CD14-positive monocyte (primary cell): Measurements from ENCODE around the gene SCGB1C1. TPM values are rescaled to one million over a fixed set of nuclear protein-coding genes. Genes with fewer than 3 reads are reported as not detected.

Experiments
- DNase-seq, 3 donors: peaks; one replicate each; pipeline ENCODE4 v3.0.0-alpha.2; 2011 to 2022
- H2AFZ ChIP-seq: 2 replicates; pipeline ENCODE4 v1.6.0; 2012; ENCODE audit warnings: mild to moderate bottlenecking, low read depth, low read length, inconsistent platforms; ENCODE audit not compliant: insufficient read depth, poor library complexity, severe bottlenecking
- H3K27ac ChIP-seq, 2 donors: 1 replicate in 1 of 2; 2 replicates in 1 of 2; pipeline ENCODE4 v1.5.1; 2012 to 2013; ENCODE audit warnings: low read length in 2 of 2, control low read depth in 1 of 2, inconsistent platforms in 1 of 2, low read depth in 1 of 2, mild to moderate bottlenecking in 1 of 2
- H3K27me3 ChIP-seq, 2 donors: one replicate each; pipeline versions ENCODE4 v1.6.0 to v1.6.1; 2011 to 2013; ENCODE audit warnings: low read length in 2 of 2; ENCODE audit not compliant: control insufficient read depth in 2 of 2, insufficient read depth in 2 of 2
- H3K36me3 ChIP-seq, 2 donors: replicated peaks in 1 of 2; 1 replicate in 1 of 2; 2 replicates in 1 of 2; pipeline versions ENCODE4 v1.5.1 to v1.6.1; 2012 to 2013; ENCODE audit warnings: low read length in 2 of 2, control low read depth in 1 of 2, inconsistent platforms in 1 of 2, mild to moderate bottlenecking in 1 of 2; ENCODE audit not compliant: insufficient read depth in 2 of 2, control insufficient read depth in 1 of 2
- H3K4me1 ChIP-seq, 2 donors: 1 replicate in 1 of 2; 2 replicates in 1 of 2; pipeline versions ENCODE4 v1.5.1 to v1.6.1; 2012 to 2013; ENCODE audit warnings: low read length in 2 of 2, control low read depth in 1 of 2, inconsistent platforms in 1 of 2, mild to moderate bottlenecking in 1 of 2, moderate library complexity in 1 of 2; ENCODE audit not compliant: insufficient read depth in 2 of 2, control insufficient read depth in 1 of 2
- H3K4me2 ChIP-seq: replicated peaks from 2 replicates; pipeline ENCODE3; 2012; ENCODE audit warnings: low read length, moderate library complexity, mild to moderate bottlenecking; ENCODE audit not compliant: poor library complexity, severe bottlenecking; ENCODE audit errors: extremely low read depth
- H3K4me3 ChIP-seq, 3 experiments: fragments of 200-600 bp in 1 of 3; sonication (generic) in 1 of 3; replicated peaks in 1 of 3; 1 replicate in 2 of 3; 2 replicates in 1 of 3; pipeline ENCODE4 v1.5.1; 2011 to 2013; ENCODE audit warnings: low read length in 3 of 3, mild to moderate bottlenecking in 3 of 3, control low read depth in 2 of 3, low read depth in 2 of 3, inconsistent platforms in 1 of 3, moderate library complexity in 1 of 3
- H3K79me2 ChIP-seq: 2 replicates; pipeline ENCODE4 v1.6.0; 2012; ENCODE audit warnings: mild to moderate bottlenecking, control low read depth, inconsistent platforms, low read length, moderate library complexity; ENCODE audit not compliant: insufficient read depth
- H3K9ac ChIP-seq: 2 replicates; pipeline ENCODE4 v1.6.0; 2017; ENCODE audit warnings: low read length, mild to moderate bottlenecking; ENCODE audit not compliant: insufficient read depth, poor library complexity, severe bottlenecking
- H3K9me3 ChIP-seq, 2 donors: replicated peaks in 1 of 2; 1 replicate in 1 of 2; 2 replicates in 1 of 2; pipeline versions ENCODE4 v1.5.1 to v1.6.1; 2012 to 2013; ENCODE audit warnings: low read length in 2 of 2, control low read depth in 1 of 2; ENCODE audit not compliant: control insufficient read depth in 1 of 2, insufficient read depth in 1 of 2
- H4K20me1 ChIP-seq: 2 replicates; pipeline ENCODE4 v1.6.0; 2012; ENCODE audit warnings: mild to moderate bottlenecking, low read length, control low read depth, moderate library complexity; ENCODE audit not compliant: insufficient read depth
- H3K27ac Mint-ChIP-seq, 7 donors: one replicate each; pipeline ENCODE4 v1.8.0; 2020; ENCODE audit warnings: mild to moderate bottlenecking in 7 of 7, mixed read lengths in 7 of 7, moderate library complexity in 6 of 7, inconsistent platforms in 2 of 7
- H3K27me3 Mint-ChIP-seq, 3 donors: one replicate each; pipeline ENCODE4 v1.8.0; 2021 to 2022; ENCODE audit warnings: low read depth in 3 of 3, mild to moderate bottlenecking in 3 of 3, mixed read lengths in 3 of 3, moderate library complexity in 3 of 3, inconsistent platforms in 1 of 3
- H3K36me3 Mint-ChIP-seq, 2 donors: one replicate each; pipeline ENCODE4 v1.8.0; 2020; ENCODE audit warnings: mixed read lengths in 2 of 2, inconsistent platforms in 1 of 2, mild to moderate bottlenecking in 1 of 2
- H3K4me1 Mint-ChIP-seq: one replicate; pipeline ENCODE4 v1.8.0; 2020; ENCODE audit warnings: mild to moderate bottlenecking, mixed read lengths
- H3K4me3 Mint-ChIP-seq, 2 donors: one replicate each; pipeline ENCODE4 v1.8.0; 2020; ENCODE audit warnings: mild to moderate bottlenecking in 2 of 2, mixed read lengths in 2 of 2, moderate library complexity in 1 of 2
- H3K9me3 Mint-ChIP-seq, 7 donors: one replicate each; pipeline ENCODE4 v1.8.0; 2020 to 2022; ENCODE audit warnings: mixed read lengths in 7 of 7, mild to moderate bottlenecking in 6 of 7, moderate library complexity in 6 of 7, inconsistent platforms in 2 of 7
- CTCF ChIP-seq: fragments of 200-600 bp; IDR thresholded peaks from one replicate; pipeline ENCODE4 v1.8.0; 2022; ENCODE audit warnings: antibody characterized with exemption, mild to moderate bottlenecking
- WGBS: methylation state at CpG from one replicate; pipeline ENCODE4 v1.1.5; 2013; ENCODE audit warnings: missing lambda C conversion rate; ENCODE audit not compliant: insufficient coverage; 5-methylcytosine and 5-hydroxymethylcytosine counted together
- intact Hi-C, 2 donors: fragments of 100-400 bp; cut with micrococcal nuclease; formaldehyde crosslinking; loops; one replicate each; pipeline versions ENCODE4 v1.15.0 to v1.15.1; 2023
- polyA plus RNA-seq, 3 donors: library from polyadenylated mRNA; depleted of rRNA in 1 of 3; unstranded in 2 of 3; stranded (reverse) in 1 of 3; fragments of 300-500 nt in 2 of 3; fragments of >200 nt in 1 of 3; fragmentation: Illumina TruSeq in 2 of 3; gene quantifications; 1 replicate in 2 of 3; 2 replicates in 1 of 3; pipeline ENCODE4 v1.2.3, GENCODE V29; 2012 to 2021

SCGB1C1 gene
- polyA plus RNA-seq, 3 donors: not detected

- no peak for DNase-seq
- H3K4me1 Mint-ChIP-seq: peaks cover 29% of the 10 kb centered on the region
- Histone ChIP-seq H3K9me3 (no peaks in the 10 kb centered on the region), H3K79me2 (peaks cover 11% of the 10 kb centered on the region), H3K9ac (no peak overlapping the region), H2AFZ (no peak overlapping the region), H3K4me3 (no peak overlapping the region), H3K27me3 (no peaks in the 10 kb centered on the region), H3K36me3 (peaks cover 6 to 19% of the 10 kb centered on the region in 2 donors), H3K4me1 (peaks cover 21 to 28% of the 10 kb centered on the region in 2 donors), H3K27ac (no peak overlapping the region), H4K20me1 (peaks cover 27% of the 10 kb centered on the region), H3K4me2 (no peak overlapping the region)
- H3K36me3 Mint-ChIP-seq: peaks cover 27 to 32% of the 10 kb centered on the region in 2 donors
- intact Hi-C loops: loop anchor here (5.0 to 10.0 kb wide), 2 partner anchors 38 to 305 kb away; partner anchors contain the start of genes PSMD13 (in 1 of the 2), RNH1 (in 1 of the 2) and SIRT3 (in 1 of the 2)
- H3K9me3 Mint-ChIP-seq: peaks cover 0 to 2% (median 0%) of the 10 kb centered on the region in 7 donors
- TF ChIP-seq CTCF: no peak
- 100% methylated on average over 1 of the region's 8 CpGs for WGBS
- H3K27ac Mint-ChIP-seq: no peak overlapping the region
- H3K27me3 Mint-ChIP-seq: peaks cover 4 to 9% (median 5%) of the 10 kb centered on the region in 3 donors
- no peak overlapping the region for H3K4me3 Mint-ChIP-seq
Measured at GRCh38 chr11:199782-200181, 6.9 kb downstream of the SCGB1C1 start.

GRCh38 chr11:200224-201003 is 7.5 kb downstream of the SCGB1C1 start:
- Histone ChIP-seq H3K4me3 (no peak overlapping the region), H3K4me1 (peaks cover 21 to 30% of the 10 kb centered on the region in 2 donors), H3K9me3 (no peaks in the 10 kb centered on the region), H3K79me2 (peaks cover 15% of the 10 kb centered on the region), H3K27ac (no peak overlapping the region), H4K20me1 (peaks cover 32% of the 10 kb centered on the region), H3K27me3 (no peaks in the 10 kb centered on the region), H3K9ac (no peak overlapping the region), H3K4me2 (no peak overlapping the region), H3K36me3 (peaks cover 12 to 25% of the 10 kb centered on the region in 2 donors), H2AFZ (no peak overlapping the region)
- peaks cover 4 to 9% (median 5%) of the 10 kb centered on the region in 3 donors for H3K27me3 Mint-ChIP-seq
- WGBS: 96% methylated on average over 9 of the region's 13 CpGs
- TF ChIP-seq CTCF: no peak
- H3K9me3 Mint-ChIP-seq: peaks cover 0 to 2% (median 0%) of the 10 kb centered on the region in 7 donors
- intact Hi-C loops: loop anchor here (5.0 to 10.0 kb wide), 2 partner anchors 37 to 304 kb away; partner anchors contain the start of genes PSMD13 (in 1 of the 2), RNH1 (in 1 of the 2) and SIRT3 (in 1 of the 2)
- no peak overlapping the region for H3K4me3 Mint-ChIP-seq
- no peak for DNase-seq
- H3K36me3 Mint-ChIP-seq: peaks cover 33 to 39% of the 10 kb centered on the region in 2 donors
- H3K4me1 Mint-ChIP-seq: peaks cover 31% of the 10 kb centered on the region
- peak overlapping the region in 3 of 7 donors; percentile 5 to 27 (median 10) for H3K27ac Mint-ChIP-seq
